GM21529 (cell line): ENCODE data around the gene GGT6.

ENCODE experiments used
- ATAC-seq: cut with Tn5 transposase; IDR thresholded peaks from one replicate; pipeline ENCODE4 v1.9.1; 2021; ENCODE audit not compliant: unreplicated experiment

The GGT6 gene

GRCh38 chr17:4554441-4554996 is 5.9 kb downstream of the GGT6 start:
- ATAC-seq, result no peak

- ATAC-seq, result no peak
Observed at GRCh38 chr17:4553669-4554068, 6.7 kb downstream of the GGT6 start.

- ATAC-seq, result no peak
Observed at GRCh38 chr17:4551796-4552525, 8.4 kb downstream of the GGT6 start.

DNA sequence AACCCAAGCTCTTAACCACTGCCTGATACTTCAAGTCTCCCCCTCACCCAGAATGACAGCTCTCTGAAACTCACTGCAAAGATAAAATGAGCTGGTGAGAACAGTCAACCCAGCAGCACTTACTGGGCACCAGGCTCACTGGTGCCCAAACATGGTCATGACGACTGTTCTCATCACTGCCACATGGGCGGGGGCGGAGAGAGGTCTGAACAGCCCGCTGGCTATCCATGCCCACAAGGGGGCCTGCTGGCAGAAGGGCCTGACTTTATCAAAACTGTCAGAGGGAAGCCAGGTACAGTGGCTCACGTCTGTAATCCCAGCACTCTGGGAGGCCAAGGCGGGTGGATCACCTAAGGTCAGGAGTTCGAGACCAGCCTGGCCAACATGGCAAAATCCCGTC is 9.2 kb downstream of the GGT6 start:
- no peak for ATAC-seq

DNA sequence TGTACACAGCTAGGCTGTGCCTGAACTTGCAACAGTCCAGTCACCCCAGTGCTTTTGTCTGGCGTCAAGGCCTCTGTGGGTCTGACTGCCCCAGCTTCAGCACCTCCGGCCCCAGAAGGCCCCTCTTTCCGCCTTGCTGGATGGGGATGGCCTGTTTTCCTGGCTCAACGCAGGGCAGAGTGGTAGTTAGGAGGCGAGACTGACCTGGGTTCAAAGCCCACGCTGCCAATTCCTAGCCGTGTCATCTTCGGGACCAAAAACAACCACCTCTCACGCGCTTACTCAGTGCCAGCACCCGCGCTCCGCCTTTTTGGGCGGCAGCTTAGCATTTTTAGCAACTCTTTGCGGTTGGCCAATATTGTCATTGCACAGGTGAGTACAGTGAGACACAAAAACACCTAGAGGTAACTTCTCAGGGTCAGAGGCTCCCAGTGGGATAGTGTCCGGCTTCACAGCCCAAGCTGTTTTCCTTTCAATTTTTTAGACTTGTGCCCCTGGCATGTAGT is 9.8 kb downstream of the GGT6 start:
- no peak for ATAC-seq

DNA sequence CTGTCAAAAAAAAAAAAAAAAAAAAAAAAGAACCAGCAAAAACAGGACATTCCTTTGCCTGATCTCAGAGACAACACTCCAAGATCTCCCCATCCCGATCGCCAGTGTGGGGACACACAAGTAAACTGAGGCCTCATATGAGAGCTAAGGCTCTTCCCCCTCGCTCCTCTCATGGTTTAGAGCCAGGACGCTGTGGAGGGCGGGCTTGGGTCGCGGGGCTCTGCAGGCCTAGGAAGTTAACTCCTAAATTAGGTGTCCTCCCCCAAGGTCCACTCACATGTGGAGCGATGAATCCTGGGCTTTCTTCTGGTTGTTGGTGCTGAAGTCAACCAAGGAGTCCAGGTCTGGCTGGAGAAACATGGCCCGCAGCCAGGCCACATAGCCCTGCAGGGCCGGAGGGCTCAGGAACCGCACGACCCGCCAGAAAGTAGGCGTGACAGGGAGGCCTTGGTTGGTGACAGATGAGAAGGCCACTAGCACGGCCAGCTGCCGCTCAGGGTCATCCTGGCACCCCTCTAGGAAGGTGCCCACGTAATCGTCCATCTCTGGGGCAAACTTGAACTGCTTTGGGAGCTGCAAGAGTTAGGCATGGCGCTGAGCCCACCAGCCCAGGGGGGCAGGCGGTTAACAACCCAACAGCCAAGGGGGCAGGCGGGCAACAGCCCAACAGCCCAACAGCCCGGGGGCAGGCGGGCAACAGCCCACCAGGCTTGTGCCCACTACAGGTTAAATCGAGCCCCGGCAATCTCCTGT is 10.4 kb downstream of the GGT6 start:
- ATAC-seq, result no peak

DNA sequence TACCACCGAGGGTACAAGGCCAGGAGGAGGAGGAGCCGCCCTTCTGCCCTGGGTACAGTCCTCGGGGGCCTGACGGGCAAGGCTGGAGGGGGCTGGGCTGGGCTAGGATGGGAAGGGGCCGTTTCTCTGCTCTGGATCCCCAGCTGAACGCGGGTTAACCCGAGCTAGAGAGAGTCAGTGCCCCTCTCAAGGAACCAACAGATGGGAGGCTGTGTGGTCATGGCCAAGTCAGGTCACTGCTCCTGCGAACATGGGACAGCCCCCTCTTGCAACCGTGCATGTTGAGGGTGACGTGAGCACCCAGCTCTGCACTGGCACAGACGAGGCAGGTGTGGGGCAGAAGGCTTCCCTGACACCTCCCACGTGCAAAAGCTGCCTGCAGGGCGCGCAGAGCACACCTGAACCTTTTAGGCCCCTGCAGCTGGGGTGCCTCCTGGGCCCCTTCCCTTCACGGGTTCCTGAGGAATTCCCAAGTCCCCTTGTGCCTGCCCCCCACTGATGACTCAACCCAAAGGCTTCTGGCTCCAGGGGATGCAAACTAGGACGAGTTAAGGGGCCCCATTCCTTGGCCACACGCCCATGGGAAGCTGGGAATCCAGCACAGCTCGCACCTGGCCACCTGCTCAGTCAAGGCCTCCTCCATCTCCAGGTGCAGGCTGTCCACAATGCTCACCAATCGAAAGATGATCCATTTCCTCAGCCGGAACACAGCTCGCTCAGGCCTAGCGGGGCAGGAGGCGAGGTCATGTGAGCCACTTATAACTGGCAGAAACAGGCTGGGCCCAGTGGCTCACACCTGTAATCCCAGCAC is 11.5 kb downstream of the GGT6 start:
- ATAC-seq, result no peak

DNA sequence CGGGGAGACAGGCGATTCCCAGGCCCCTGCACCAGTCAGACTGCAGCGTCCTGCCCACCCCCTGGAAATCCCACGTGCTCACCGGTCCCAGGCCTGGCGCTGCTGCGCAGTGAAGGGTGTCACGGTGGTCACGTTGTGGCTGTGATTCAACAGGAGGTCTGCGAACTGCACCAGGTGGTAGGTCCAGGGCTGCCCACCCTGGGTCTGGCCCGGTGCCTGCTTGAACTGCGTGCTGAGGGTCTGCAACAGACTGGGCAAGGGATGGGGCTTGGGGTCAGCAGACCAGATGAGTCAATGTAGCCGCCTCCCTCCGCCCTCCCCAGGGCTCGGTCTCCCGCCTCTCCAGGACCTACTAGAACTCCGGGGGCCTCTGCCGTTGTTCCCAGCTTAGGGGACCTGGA is 12.3 kb downstream of the GGT6 start:
- no peak for ATAC-seq

GRCh38 chr17:4547118-4547906 is 13.1 kb downstream of the GGT6 start:
- ATAC-seq, result no peak

- no peak for ATAC-seq
Observed at GRCh38 chr17:4545217-4545951, 15.0 kb downstream of the GGT6 start.

GRCh38 chr17:4544951-4545216 is 15.5 kb downstream of the GGT6 start:
- ATAC-seq, result no peak

GRCh38 chr17:4544135-4544950 is 16.0 kb downstream of the GGT6 start:
- no peak for ATAC-seq

DNA sequence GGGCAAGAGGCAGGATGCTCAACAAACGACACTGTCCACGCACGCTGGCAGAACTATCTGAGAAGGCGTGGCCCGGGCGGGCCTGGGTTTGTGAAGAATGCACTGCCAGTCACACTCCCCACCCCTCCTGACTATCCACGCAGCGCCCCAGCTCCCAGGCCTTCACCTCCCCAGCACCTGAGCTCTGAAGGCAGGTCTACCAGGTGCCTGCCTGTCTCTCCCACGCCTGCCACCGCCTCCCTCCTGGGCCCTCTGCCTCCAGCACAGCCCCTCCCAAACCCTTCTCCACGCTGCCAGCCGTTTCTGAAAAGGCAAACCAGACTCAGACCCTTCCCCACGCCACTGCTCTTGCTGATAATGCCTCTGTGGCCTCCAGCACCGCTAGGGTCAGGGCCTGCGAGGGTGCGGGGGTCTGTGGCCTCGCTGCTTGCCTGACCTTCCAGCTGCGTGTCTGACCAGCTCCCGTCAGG is 16.8 kb downstream of the GGT6 start:
- ATAC-seq, result no peak

- ATAC-seq, result no peak
Observed at GRCh38 chr17:4542726-4543191, 17.6 kb downstream of the GGT6 start.

DNA sequence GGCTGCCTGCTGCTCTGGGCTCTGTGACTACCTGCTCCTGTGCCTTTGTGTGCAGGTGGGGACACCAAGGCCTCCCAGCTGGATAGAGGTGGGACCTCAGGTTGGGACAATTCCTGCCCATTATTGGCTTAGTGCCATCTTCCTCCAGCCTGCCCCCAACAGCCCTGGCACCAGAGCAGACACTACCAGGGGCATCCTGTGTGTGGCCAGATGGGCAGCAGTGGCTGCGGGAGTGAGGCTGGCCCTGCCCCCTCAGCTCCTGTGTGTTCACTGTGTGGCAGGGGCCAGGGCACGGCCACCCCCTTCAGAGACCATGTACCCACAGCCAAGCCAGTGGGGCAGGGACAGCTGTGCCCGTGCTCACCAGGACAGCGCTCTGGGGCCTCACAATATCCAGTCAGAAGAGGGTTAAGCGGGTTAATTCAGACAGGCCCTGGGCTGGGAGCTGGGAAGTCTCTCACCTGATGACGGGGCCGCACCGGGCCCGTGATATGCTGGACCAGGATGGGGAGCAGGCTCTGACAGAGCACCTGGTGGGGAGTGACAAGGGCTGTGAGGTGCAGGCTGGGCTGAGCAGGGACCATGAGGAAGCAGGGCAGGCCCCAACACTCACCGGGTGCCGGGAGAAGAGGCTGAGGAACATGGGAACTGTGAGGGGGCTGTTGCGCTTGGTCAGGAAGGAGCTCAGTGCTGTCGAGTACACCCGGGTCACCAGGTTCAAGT is 18.2 kb downstream of the GGT6 start:
- ATAC-seq, result no peak

GRCh38 chr17:4541328-4542002 is 18.9 kb downstream of the GGT6 start:
- no peak for ATAC-seq

GRCh38 chr17:4540687-4541327 is 19.6 kb downstream of the GGT6 start:
- no peak for ATAC-seq
